ENCODE measurements around the gene TNS1.

Gene TNS1

GRCh38 chr2:217753460-217754200, 249.2 kb downstream of the TNS1 start:
- no peak for DNase-seq

- DNase-seq: no peak
Measured at GRCh38 chr2:217752714-217753459, 249.9 kb downstream of the TNS1 start.

- no peak for DNase-seq
Measured at GRCh38 chr2:217751952-217752351, 250.8 kb downstream of the TNS1 start.

DNA sequence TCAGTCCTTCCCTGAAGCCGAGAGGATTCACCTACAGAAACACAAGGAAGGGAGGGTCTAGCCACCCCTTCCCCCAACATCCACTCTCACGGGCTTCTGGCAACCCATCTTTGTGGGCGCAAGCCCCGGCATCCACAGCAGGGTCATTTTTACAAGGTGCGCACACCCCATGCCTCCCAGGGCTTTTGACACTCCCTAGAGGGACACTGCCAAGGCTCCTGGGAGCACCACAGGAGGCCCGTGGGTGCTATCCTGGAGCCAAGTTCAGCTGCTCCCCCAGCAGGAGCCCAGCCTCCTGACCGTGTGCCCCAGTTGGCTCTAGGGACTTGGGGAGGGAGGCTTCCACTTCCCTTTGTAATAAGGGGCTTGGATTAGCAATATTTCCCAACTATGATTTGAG, 251.6 kb downstream of the TNS1 start:
- DNase-seq: no peak
